Measurements from ENCODE around the gene CIZ1.
A peak's percentile ranks its signal among the peaks of the same experiment; 100 is the strongest.
"Not testable (repeated sequence)": the region's sequence is repeated elsewhere in the genome, so short reads cannot be mapped to it uniquely, and the experiment has no call there.

Gene CIZ1

GRCh38 chr9:128145951-128146351 is 45.4 kb downstream of the CIZ1 start:
- DNase-seq (ENCODE audit: low read depth): no peak

GRCh38 chr9:128145536-128145935 is 45.8 kb downstream of the CIZ1 start:
- no peak for DNase-seq (ENCODE audit: low read depth)

DNA sequence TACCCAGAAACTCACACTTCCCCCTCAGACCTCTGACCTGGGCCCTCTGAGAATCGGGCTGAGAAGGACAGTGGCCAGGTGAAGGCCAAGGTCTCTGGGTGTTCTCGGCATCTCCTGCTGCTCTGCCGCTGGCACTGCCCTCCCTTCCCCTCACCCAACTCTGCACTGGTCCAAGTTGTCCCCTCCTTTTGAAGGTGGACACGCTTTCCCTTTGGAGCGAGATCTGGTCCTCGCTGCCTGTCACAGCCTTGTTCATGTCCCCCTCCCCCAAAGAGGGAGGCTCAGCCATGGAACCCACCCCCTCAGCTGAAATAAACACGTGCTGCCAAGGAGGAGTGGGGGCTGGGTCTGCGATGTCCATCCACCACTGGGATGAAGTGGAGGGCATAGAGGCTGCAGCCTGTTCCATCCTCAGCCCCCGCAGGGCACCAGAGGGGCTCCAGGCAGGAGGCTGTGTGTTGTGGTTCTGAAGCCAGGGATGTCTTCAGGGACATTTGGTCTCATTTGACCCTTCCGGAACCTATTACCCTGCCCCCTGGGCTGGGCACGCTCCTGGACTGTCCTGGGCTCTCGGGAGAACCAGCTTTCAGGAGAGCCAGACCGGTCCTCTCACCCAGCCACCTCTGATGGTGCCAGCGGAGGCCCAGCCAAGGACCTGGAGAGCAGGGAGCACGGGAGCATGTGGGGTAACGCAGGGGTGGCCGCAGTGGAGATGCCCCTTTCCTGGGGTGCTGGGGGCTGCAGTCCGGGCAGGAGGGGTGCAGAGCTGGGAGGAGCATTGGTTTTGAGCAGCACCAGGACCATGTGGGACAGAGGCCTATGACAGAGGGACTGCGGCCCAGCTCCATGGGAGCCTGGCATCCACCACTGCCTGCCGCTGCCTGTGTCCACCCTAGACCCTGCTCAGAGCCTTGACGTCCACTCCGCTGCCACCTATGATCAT is 46.9 kb downstream of the CIZ1 start:
- DNase-seq (ENCODE audit: low read depth): no peak

GRCh38 chr9:128143525-128144238 is 47.7 kb downstream of the CIZ1 start:
- no peak for DNase-seq (ENCODE audit: low read depth)

DNA sequence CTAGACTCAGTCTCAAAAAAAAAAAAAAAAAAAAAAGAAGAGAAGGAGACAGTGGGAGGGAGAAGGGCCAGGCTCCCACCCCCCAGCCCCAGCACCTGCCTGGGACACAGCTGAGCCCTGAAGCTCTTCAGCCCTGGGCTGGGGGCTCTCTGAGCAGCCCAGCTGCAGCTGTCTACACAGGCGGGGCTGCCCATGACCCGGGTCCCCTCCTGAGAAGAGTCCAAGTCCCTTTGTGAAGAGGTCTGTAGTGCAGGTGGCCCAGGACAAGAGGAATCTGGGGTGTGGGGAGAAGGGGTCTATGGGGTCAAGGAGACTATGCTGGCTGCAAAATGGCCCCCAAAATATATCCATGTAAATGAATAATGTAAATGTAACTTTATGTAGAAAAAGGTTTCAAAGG is 48.8 kb downstream of the CIZ1 start:
- DNase-seq (ENCODE audit: low read depth): no peak

DNA sequence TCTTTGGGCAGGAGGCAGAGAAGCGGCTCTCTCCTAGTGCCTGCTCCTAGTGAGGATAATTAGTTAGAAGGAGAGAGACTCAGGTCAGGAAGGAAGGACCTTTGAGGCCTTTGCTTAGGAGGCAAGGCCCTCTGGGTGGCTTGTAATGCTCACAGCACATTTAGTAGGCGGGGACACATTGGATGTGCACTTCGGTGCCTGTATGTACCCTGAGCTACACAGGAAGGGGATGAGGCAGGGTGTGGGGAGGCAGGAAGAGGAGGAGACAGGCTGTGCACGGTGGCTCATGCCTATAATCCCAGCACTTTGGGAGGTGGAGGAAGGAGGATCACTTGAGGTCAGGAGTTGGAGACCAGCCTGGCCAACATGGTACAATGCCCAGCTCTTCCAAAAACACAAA is 49.3 kb downstream of the CIZ1 start:
- DNase-seq (ENCODE audit: low read depth): no peak

DNA sequence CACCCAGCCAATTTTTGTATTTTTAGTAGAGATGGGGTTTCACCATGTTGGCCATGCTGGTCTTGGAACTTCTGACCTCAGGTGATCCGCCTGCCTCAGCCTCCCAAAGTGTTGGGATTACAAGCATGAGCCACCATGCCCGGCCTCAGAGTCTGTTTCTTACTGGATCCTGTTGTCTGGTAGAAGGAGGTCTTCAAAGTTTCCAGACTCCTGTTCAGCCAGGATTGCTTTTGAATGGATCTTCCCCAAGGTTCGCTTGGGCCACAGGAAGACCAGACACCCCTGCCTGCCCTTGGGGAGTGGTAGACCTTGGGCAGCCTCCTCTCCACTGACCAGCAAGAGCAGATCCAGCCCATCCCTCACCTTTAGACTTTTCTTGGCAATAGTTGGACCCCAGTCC is 49.8 kb downstream of the CIZ1 start:
- DNase-seq (ENCODE audit: low read depth): no peak

DNA sequence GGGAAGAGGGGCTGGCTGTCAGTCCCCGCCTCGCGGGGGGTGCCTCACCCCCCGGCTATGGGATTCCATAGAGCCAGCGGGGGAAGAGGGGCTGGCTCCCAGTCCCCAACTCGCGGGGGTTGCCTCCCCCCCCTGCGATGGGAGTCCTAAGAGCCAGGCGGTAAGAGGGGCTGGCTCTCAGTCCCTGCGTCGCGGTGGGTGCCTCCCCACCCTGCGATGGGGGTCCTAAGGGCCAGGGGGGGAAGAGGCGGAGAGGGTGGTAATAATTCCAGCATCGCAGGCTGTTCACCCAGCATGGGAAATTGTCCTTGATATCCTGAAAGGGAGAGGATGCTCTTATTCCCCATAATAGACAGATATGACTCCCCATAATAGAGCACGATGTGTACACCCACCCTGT is 51.8 kb downstream of the CIZ1 start:
- DNase-seq (ENCODE audit: low read depth): no peak

DNA sequence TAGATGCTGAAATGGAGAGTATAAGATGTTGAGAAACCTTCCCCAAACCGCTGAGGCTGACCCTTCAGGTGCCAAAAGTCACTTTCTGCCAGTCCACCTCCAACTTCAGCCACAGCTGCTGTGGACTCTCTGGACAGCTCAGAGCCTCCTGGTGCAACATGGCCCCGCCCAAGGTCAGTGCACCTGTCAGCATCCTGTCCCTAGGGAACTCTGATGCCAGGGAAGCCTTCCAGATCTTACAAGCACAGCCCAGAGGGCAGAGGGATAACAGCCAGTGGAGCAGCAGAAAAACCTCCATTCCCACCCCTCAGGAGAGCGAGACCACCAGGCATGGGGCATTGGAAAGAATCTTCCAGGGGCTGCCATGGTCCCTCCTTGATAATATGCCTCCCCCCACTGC is 53.4 kb downstream of the CIZ1 start:
- no peak for DNase-seq (ENCODE audit: low read depth)

DNA sequence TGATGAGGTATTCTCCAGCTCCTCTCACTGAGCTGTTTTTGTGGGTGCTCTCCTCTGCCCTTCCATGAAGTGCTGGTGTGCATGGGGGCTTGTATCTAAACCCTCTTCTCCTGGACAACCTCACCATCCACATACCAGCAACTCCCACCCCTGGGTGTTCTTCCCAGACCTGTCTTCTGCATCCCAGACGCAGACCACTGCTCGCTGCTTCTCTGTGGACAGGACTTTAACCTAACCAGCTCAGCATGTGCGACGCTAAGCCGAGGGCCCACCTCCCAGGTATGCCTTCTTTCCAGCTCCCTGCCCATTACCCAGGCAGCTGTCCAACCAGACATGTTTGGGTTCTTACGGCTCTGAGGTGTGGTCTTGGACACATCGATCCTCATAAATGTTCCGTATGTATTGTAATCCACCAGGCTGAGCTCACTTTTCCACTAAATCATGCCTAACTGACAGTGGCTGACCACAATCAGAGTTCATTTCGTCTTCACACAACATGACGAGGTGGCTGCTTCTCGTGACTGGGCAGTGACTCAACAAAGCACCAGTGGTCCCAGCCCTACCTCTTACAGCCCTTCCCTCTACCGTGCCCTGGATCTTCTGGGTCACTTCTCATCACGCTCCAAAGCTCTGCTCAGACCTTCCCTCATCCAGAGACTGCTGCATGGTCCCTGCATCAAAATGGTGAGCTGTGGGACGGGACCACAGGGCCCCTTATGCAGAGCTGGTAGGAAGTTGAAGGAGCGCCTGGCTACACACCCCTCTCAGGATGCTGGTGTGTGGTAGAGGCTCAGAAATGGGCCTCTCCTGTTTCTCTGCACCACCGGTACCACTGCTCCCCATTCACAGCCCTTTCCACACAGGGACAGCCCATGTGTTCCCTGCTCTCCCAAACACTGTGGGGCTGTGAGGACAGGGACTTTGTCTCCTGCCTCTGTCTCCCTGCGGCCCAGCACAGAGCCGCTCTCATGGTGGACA is 54.3 kb downstream of the CIZ1 start:
- peak; percentile 50 for DNase-seq (ENCODE audit: low read depth)

- DNase-seq (ENCODE audit: low read depth): not testable (repeated sequence)
These were observed 55.8 kb downstream of the CIZ1 start for GRCh38 chr9:128135561-128135960.

- DNase-seq (ENCODE audit: low read depth): not testable (repeated sequence)
These were observed 59.2 kb downstream of the CIZ1 start for GRCh38 chr9:128132139-128132538.

DNA sequence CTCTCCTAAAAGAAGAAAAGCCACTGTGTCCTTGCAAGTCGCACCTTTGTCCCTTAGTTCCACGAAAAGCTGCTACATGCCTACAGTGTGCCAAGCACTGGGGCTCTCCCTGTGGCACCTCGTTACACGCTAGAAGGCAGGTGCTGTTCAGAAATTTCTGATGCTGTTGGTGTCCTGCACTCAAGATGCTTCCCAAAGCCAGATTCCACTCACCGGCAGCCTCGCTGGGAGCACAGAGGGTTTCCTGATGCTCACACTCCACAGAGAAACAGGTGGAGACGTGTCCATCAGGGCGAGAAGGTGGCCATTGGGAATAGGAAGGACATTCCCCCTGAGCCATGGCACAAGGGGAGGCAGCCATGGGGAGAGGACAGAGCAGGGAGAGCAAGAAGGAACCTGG is 60.0 kb downstream of the CIZ1 start:
- not testable (repeated sequence) for DNase-seq (ENCODE audit: low read depth)

DNA sequence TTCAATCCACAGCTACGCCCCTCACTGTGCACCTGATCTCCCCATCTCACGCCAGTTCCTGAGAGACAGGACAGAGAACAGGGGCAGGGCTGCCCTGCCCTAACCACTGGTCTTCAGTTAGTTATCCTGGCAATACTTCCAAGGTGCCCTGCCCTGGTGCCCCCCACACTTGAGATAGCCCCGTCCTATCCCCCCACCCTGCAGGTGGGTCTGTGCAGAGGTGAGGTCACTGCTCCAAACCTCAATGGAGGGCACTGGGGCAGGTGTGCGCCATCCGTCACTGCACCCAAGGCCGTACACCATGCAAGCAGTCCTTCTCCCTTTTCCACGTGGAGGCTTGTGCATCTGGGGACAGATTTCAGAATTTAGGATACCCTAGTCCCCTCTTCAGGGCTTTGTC is 60.7 kb downstream of the CIZ1 start:
- DNase-seq (ENCODE audit: low read depth): not testable (repeated sequence)

GRCh38 chr9:128129976-128130590 is 61.3 kb downstream of the CIZ1 start:
- not testable (repeated sequence) for DNase-seq (ENCODE audit: low read depth)

- DNase-seq (ENCODE audit: low read depth): no peak
These were observed 62.4 kb downstream of the CIZ1 start for GRCh38 chr9:128128836-128129590.

DNA sequence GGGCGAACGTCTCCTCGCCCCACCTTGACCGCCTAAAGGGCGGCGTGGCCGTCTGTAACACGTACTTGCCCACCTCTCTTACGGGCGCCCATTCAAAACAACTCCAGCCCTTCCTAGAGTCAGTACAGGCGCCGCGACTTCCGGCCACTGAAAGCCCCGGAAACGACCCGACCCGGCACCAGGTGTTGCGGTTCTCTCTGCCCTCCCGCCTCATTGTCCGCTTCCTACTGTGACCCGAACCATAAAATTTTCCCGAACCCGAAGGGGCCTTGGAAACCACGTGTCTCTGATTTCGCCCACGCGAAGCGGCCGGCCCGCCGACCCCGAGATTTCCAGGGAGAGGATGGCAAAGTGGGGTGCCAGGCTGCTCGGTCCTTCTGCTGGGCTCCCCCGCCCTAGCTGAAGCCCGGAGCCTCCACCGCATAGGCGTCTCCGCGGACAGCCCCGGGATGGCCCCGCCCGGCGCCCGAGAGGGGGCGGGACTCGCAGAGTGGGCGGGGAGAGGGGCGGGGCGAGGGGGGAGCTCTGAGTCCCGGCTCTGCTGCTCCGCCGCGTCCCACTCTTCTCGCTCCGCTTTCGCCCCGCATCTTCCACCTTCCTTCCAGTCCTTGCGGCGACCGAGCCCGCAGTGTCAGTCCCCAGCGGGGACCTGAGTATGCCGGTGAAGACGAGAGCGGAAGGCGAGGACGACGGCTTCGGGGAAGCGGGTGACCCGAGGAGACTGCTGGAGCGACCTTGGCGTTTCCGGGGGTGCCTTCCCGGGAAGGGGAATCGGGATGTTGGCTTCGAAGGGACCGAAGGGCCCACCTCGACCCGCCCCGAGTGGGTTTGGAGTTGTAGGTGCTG is 63.2 kb downstream of the CIZ1 start:
- DNase-seq (ENCODE audit: low read depth): peak; percentile 59

DNA sequence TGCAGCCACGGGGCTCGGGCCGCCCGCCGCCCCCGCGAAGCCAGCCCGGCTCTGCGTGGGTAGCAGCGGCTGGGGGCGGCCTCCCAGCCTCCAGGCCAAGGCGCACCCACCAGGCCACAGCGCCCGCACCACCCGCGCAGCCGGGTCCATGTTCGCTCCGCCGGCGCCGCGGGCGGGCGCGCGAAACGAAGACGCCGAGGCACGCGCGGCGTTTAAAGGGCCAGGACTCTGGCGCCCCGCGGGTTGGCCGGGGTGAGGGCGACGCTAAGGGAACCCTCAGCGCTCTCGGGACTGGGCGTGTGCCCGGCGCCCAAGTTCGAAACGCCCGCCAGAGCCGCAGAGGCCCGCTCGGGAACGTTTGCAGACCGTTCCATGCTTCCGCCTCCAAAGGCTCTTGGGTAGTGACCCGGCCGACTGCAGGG is 63.8 kb downstream of the CIZ1 start, which contains the start of gene PTGES2:
PTGES2 (minus strand) TSS at position 162 of the 422 bp plus-strand sequence; CDS start at position 150, 12 bp downstream.
- DNase-seq (ENCODE audit: low read depth): peak; percentile 51

DNA sequence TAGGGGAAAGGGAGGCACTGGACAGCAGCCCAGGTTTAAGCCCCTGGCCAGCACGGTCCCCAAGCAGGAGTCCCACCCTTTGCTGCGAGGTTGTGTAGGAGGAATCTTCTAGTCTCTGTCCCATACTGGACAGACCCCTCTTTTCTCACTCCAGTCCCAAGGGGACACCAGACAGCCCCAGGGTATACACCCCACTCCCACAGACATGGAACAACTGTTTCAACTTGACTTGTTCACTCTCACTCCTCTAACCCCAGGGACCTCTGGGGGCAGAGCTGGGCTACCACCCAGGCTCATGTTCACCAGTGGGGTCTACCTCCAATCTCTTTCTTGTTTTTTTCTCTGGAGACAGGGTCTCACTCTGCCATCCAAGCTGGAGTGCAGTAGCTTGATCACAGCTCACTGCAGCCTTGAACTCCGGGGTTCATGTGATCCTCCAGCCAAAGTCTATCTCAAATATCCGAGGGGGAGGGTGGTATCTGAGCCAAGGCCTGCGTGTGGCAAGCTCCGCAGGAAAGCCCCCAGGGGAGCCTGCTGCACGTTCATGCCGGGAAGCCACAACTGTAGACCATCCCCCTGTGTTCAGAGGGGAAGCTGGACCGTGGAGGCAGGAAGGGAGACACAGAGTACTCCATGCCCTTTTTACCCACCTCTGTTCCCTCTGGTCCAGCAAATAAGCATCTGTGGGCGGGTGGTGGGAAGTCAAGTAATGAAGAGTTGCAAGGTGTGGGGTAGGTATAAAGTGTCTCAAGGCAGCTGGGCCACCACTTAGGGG is 65.6 kb downstream of the CIZ1 start:
- no peak for DNase-seq (ENCODE audit: low read depth)
